Neuronal stem cell (in vitro differentiated cells): Measurements from ENCODE around the gene EIF2B5.
A peak's percentile ranks its signal among the peaks of the same experiment; 100 is the strongest.

Experiments used
- DNase-seq: peaks from one replicate; pipeline ENCODE4 v3.0.0-alpha.2; 2013; ENCODE audit warnings: low spot score
- H2AFZ ChIP-seq: one replicate; pipeline ENCODE4 v1.6.1; 2013; ENCODE audit warnings: mild to moderate bottlenecking, low read length, inconsistent platforms
- H2AK5ac ChIP-seq: 2 replicates; pipeline ENCODE4 v1.6.1; 2013; ENCODE audit warnings: low read depth, mild to moderate bottlenecking, inconsistent platforms, low read length, moderate library complexity, mixed read lengths
- H2BK120ac ChIP-seq: 2 replicates; pipeline ENCODE4 v1.6.1; 2013; ENCODE audit warnings: low read depth, mild to moderate bottlenecking, inconsistent platforms, low read length, moderate library complexity, mixed read lengths
- H2BK12ac ChIP-seq: one replicate; pipeline ENCODE4 v1.6.1; 2013; ENCODE audit warnings: low read length, inconsistent platforms
- H2BK15ac ChIP-seq: 2 replicates; pipeline ENCODE4 v1.6.1; 2013; ENCODE audit warnings: mild to moderate bottlenecking, low read length, inconsistent platforms, mixed read lengths
- H2BK5ac ChIP-seq: one replicate; pipeline ENCODE4 v1.6.1; 2013; ENCODE audit warnings: inconsistent platforms, mild to moderate bottlenecking, low read length, moderate library complexity
- H3K14ac ChIP-seq: one replicate; pipeline ENCODE4 v1.6.1; 2013; ENCODE audit warnings: low read length, inconsistent platforms
- H3K18ac ChIP-seq: 2 replicates; pipeline ENCODE4 v1.6.1; 2013; ENCODE audit warnings: low read length, inconsistent platforms
- H3K23ac ChIP-seq: 2 replicates; pipeline ENCODE4 v1.6.1; 2013; ENCODE audit warnings: low read depth, mild to moderate bottlenecking, mixed read lengths, low read length, inconsistent platforms; ENCODE audit not compliant: poor library complexity
- H3K27ac ChIP-seq: replicated peaks from 3 replicates; pipeline ENCODE4 v1.5.1; 2013; ENCODE audit warnings: low read length, inconsistent platforms
- H3K27me3 ChIP-seq, 3 experiments: 2 replicates each; pipeline ENCODE4 v1.6.1; 2013; ENCODE audit warnings: low read length in 3 of 3, mild to moderate bottlenecking in 2 of 3, inconsistent platforms in 1 of 3, low read depth in 1 of 3, mixed read lengths in 1 of 3, moderate library complexity in 1 of 3; ENCODE audit not compliant: control insufficient read depth in 3 of 3, insufficient read depth in 3 of 3
- H3K36me3 ChIP-seq, 2 donors: replicated peaks in 1 of 2; 2 replicates each; pipeline ENCODE4 v1.6.1; 2013; ENCODE audit warnings: low read length in 2 of 2; ENCODE audit not compliant: control insufficient read depth in 2 of 2, insufficient read depth in 2 of 2
- H3K4ac ChIP-seq: 2 replicates; pipeline ENCODE4 v1.6.1; 2013; ENCODE audit warnings: inconsistent platforms, mild to moderate bottlenecking, low read length, moderate library complexity
- H3K4me1 ChIP-seq, 2 donors: 1 replicate in 1 of 2; 2 replicates in 1 of 2; pipeline ENCODE4 v1.6.1; 2013; ENCODE audit warnings: low read length in 2 of 2, low read depth in 1 of 2; ENCODE audit not compliant: control insufficient read depth in 2 of 2, insufficient read depth in 1 of 2
- H3K4me2 ChIP-seq: one replicate; pipeline ENCODE4 v1.6.1; 2013; ENCODE audit warnings: mild to moderate bottlenecking, low read length, inconsistent platforms; ENCODE audit not compliant: insufficient read depth, poor library complexity, severe bottlenecking
- H3K4me3 ChIP-seq, 2 donors: 2 replicates each; pipeline ENCODE4 v1.5.1; 2013; ENCODE audit warnings: low read length in 2 of 2, mild to moderate bottlenecking in 2 of 2, inconsistent platforms in 1 of 2, moderate library complexity in 1 of 2
- H3K79me1 ChIP-seq: one replicate; pipeline ENCODE4 v1.6.1; 2013; ENCODE audit warnings: low read depth, mild to moderate bottlenecking, inconsistent platforms, low read length, moderate library complexity
- H3K9ac ChIP-seq: one replicate; pipeline ENCODE4 v1.6.1; 2013; ENCODE audit warnings: mild to moderate bottlenecking, low read depth, low read length, inconsistent platforms; ENCODE audit not compliant: poor library complexity
- H3K9me3 ChIP-seq, 2 donors: replicated peaks in 1 of 2; 2 replicates each; pipeline versions ENCODE3 to v1.6.1; 2013; ENCODE audit warnings: low read length in 2 of 2, mild to moderate bottlenecking in 2 of 2, inconsistent platforms in 1 of 2, low read depth in 1 of 2, mixed read lengths in 1 of 2, moderate library complexity in 1 of 2; ENCODE audit not compliant: control insufficient read depth in 2 of 2, insufficient read depth in 1 of 2
- H4K8ac ChIP-seq: one replicate; pipeline ENCODE4 v1.6.1; 2013; ENCODE audit warnings: low read depth, mild to moderate bottlenecking, inconsistent platforms, low read length, moderate library complexity
- H4K91ac ChIP-seq: one replicate; pipeline ENCODE4 v1.6.1; 2013; ENCODE audit warnings: low read length, low read depth, mild to moderate bottlenecking, inconsistent platforms; ENCODE audit not compliant: poor library complexity
- WGBS, 2 donors: extraction: QIAGEN DNeasy Blood & Tissue Kit; methylation state at CpG; one replicate each; pipeline ENCODE4 v1.1.7; 2013; ENCODE audit warnings: missing lambda C conversion rate in 2 of 2, mixed read lengths in 1 of 2; ENCODE audit not compliant: insufficient read length in 2 of 2, insufficient replicate concordance in 1 of 2; ENCODE audit errors: extremely low coverage in 2 of 2; 5-methylcytosine and 5-hydroxymethylcytosine counted together

EIF2B5 gene

DNA sequence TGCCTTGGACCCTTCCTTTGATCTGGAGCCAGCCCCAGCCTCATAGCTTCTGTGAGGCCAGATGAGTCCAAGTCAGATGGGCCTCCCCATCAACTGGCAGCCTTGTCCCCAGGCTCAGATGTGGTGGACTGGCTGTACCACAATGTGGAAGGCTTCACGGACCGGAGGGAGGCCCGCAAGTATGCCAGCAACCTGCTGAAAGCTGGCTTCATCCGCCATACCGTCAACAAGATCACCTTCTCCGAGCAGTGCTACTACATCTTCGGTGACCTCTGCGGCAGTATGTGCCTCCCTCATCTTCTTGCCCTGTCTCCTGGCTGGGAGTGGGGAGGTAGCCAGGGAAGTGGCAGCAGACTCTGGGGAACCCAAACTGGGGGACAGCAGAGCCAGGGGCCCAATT is 32.6 kb downstream of the EIF2B5 start:
- whole genome bisulfite sequencing, 2 donors, result no CpG with 5 or more reads among the region's 8 CpGs
- Histone ChIP-seq H2BK5ac (peak overlapping the region; percentile 7), H2BK12ac (no peak overlapping the region), H2AK5ac (no peak overlapping the region), H3K4me3 (peak overlapping the region in 1 of 2 donors; percentile 41), H3K4ac (no peak overlapping the region), H2BK15ac (no peak overlapping the region), H3K79me1 (peaks cover 3% of the 10 kb centered on the region), H3K27ac (no peak overlapping the region), H3K4me2 (no peak overlapping the region), H3K4me1 (no peaks in the 10 kb centered on the region), H3K9ac (no peak overlapping the region), H4K91ac (no peak overlapping the region), H3K36me3 (peaks cover 63 to 97% of the 10 kb centered on the region in 2 donors), H3K9me3 (no peaks in the 10 kb centered on the region), H3K14ac (no peak overlapping the region), H3K23ac (peak overlapping the region; percentile 69), H3K27me3 (no peaks in the 10 kb centered on the region), H2BK120ac (no peak overlapping the region), H2AFZ (no peak overlapping the region), H4K8ac (no peak overlapping the region), H3K18ac (no peak overlapping the region)
- DNase-seq, result no peak

- H3K27ac ChIP-seq, result no peak overlapping the region
- H3K4me2 ChIP-seq, result no peak overlapping the region
- no peak overlapping the region for H2BK12ac ChIP-seq
- no peak overlapping the region for H2AK5ac ChIP-seq
- no peak overlapping the region for H3K18ac ChIP-seq
- H2AFZ ChIP-seq, result no peak overlapping the region
- H3K27me3 ChIP-seq, result no peaks in the 10 kb centered on the region
- no peak overlapping the region for H3K23ac ChIP-seq
- H2BK15ac ChIP-seq, result no peak overlapping the region
- peaks cover 60 to 94% of the 10 kb centered on the region in 2 donors for H3K36me3 ChIP-seq
- H2BK120ac ChIP-seq, result no peak overlapping the region
- H3K4me1 ChIP-seq, result no peaks in the 10 kb centered on the region
- H2BK5ac ChIP-seq, result no peak overlapping the region
- no peak overlapping the region for H3K4me3 ChIP-seq
- no peak overlapping the region for H3K9ac ChIP-seq
- H3K9me3 ChIP-seq, result no peaks in the 10 kb centered on the region
- no peak overlapping the region for H4K8ac ChIP-seq
- no peak for DNase-seq
- no peak overlapping the region for H4K91ac ChIP-seq
- peaks cover 3% of the 10 kb centered on the region for H3K79me1 ChIP-seq
- no peak overlapping the region for H3K4ac ChIP-seq
- H3K14ac ChIP-seq, result no peak overlapping the region
- no CpG with 5 or more reads among the region's 9 CpGs for WGBS, 2 donors
Measured at GRCh38 chr3:184168363-184169120, 33.4 kb downstream of the EIF2B5 start.

DNA sequence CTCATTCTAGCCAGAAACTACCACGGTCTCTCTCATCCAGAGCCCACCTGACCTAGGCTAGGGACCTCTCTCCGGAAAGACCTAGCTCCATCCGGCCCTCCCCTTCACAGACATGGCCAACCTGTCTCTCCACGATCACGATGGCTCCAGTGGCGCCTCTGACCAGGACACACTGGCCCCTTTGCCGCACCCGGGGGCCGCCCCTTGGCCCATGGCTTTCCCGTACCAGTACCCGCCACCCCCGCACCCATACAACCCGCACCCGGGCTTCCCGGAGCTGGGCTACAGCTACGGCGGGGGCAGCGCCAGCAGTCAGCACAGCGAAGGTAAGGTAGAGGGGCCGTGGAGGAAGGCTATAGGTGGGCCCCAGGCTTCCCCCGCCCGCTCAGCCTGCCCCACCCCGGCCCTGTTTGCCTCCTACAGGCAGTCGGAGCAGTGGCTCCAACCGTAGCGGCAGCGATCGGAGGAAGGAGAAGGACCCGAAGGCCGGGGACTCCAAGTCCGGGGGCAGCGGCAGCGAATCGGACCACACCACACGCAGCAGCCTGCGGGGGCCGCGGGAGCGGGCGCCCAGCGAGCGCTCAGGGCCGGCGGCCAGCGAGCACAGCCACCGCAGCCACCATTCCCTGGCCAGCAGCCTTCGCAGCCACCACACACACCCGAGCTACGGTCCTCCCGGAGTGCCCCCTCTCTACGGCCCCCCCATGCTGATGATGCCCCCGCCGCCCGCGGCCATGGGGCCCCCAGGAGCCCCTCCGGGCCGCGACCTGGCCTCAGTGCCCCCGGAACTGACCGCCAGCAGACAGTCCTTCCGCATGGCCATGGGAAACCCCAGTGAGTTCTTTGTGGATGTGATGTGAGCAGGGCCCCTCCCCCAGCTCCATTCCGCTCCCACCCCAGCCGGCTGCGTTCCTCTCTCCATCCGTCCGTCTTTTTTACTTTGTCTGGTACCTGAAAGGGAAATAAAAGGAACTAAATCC is 35.0 kb downstream of the EIF2B5 start:
- no peak overlapping the region for H3K27ac ChIP-seq
- H2BK5ac ChIP-seq, result no peak overlapping the region
- no peak overlapping the region for H3K9ac ChIP-seq
- H4K91ac ChIP-seq, result no peak overlapping the region
- H2BK120ac ChIP-seq, result no peak overlapping the region
- H3K79me1 ChIP-seq, result peaks cover 5% of the 10 kb centered on the region
- no peak overlapping the region for H3K4ac ChIP-seq
- H2AK5ac ChIP-seq, result no peak overlapping the region
- no peak overlapping the region for H3K18ac ChIP-seq
- no peak overlapping the region for H3K14ac ChIP-seq
- H2BK12ac ChIP-seq, result no peak overlapping the region
- H3K23ac ChIP-seq, result no peak overlapping the region
- no peak overlapping the region for H2AFZ ChIP-seq
- DNase-seq, result no peak
- H3K27me3 ChIP-seq, result no peaks in the 10 kb centered on the region
- WGBS, 2 donors, result no CpG with 5 or more reads among the region's 66 CpGs
- no peaks in the 10 kb centered on the region for H3K9me3 ChIP-seq
- no peak overlapping the region for H3K4me3 ChIP-seq
- H2BK15ac ChIP-seq, result no peak overlapping the region
- H3K4me1 ChIP-seq, result peaks cover 0 to 2% of the 10 kb centered on the region in 2 donors
- no peak overlapping the region for H4K8ac ChIP-seq
- H3K4me2 ChIP-seq, result no peak overlapping the region
- peaks cover 46 to 78% of the 10 kb centered on the region in 2 donors for H3K36me3 ChIP-seq

GRCh38 chr3:184171562-184171961 is 36.4 kb downstream of the EIF2B5 start:
- H3K4me2 ChIP-seq, result no peak overlapping the region
- H2AK5ac ChIP-seq, result no peak overlapping the region
- H3K27ac ChIP-seq, result no peak overlapping the region
- no peaks in the 10 kb centered on the region for H3K9me3 ChIP-seq
- no peak overlapping the region for H3K9ac ChIP-seq
- H3K79me1 ChIP-seq, result peaks cover 5% of the 10 kb centered on the region
- H3K4me1 ChIP-seq, result peaks cover 4 to 7% of the 10 kb centered on the region in 2 donors
- no peak overlapping the region for H3K23ac ChIP-seq
- no peak overlapping the region for H2BK15ac ChIP-seq
- H3K4ac ChIP-seq, result no peak overlapping the region
- no peak overlapping the region for H2AFZ ChIP-seq
- no peaks in the 10 kb centered on the region for H3K27me3 ChIP-seq
- no peak overlapping the region for H2BK12ac ChIP-seq
- H4K8ac ChIP-seq, result no peak overlapping the region
- H2BK5ac ChIP-seq, result no peak overlapping the region
- no peak overlapping the region for H3K14ac ChIP-seq
- peaks cover 34 to 64% of the 10 kb centered on the region in 2 donors for H3K36me3 ChIP-seq
- no peak overlapping the region for H2BK120ac ChIP-seq
- no CpG with 5 or more reads among the region's 9 CpGs for WGBS, 2 donors
- no peak for DNase-seq
- H3K18ac ChIP-seq, result no peak overlapping the region
- H3K4me3 ChIP-seq, result no peak overlapping the region
- no peak overlapping the region for H4K91ac ChIP-seq
